Measurements from ENCODE around the gene BLVRB. TPM values are rescaled to one million over a fixed set of nuclear protein-coding genes. Genes with fewer than 3 reads are reported as not detected.

BLVRB gene
- total RNA-seq, 1 donor from 2014 or later, result 3.1 TPM

DNA sequence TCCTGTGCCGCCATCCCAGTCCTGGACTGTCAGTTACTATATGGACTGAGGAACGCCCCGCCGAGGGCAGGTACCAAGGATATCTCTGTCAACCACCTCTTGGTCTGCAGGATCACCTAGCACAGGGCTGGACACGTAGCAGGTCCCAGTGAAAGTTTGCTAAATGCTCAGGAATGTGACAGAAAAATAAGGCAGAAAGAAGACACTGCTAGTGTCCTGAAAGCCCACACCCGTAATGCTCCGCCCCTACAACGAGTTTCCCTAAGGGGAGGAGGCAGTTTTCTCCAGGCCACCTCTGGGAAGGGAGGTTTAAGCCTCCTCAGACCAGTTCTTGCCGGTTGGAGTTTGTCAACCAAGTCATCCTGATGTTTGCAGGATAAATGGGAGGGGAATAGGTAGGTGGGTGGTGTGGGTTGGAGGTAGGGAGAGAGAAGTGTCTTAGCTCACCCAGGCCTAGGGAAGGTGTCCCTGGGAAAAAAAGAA is 19.7 kb downstream of the BLVRB start:
- TF ChIP-seq, protein P1, sequence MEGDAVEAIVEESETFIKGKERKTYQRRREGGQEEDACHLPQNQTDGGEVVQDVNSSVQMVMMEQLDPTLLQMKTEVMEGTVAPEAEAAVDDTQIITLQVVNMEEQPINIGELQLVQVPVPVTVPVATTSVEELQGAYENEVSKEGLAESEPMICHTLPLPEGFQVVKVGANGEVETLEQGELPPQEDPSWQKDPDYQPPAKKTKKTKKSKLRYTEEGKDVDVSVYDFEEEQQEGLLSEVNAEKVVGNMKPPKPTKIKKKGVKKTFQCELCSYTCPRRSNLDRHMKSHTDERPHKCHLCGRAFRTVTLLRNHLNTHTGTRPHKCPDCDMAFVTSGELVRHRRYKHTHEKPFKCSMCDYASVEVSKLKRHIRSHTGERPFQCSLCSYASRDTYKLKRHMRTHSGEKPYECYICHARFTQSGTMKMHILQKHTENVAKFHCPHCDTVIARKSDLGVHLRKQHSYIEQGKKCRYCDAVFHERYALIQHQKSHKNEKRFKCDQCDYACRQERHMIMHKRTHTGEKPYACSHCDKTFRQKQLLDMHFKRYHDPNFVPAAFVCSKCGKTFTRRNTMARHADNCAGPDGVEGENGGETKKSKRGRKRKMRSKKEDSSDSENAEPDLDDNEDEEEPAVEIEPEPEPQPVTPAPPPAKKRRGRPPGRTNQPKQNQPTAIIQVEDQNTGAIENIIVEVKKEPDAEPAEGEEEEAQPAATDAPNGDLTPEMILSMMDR (conservative IDR thresholded peaks at IDR 0.05), result no peak
- no peak for DNase-seq (ENCODE audit: low read depth, low spot score)
- no peaks in the 10 kb centered on the region for H3K9me3 Mint-ChIP-seq
- peaks cover 2% of the 10 kb centered on the region for H3K27me3 Mint-ChIP-seq (ENCODE audit: low read depth)
- H3K36me3 Mint-ChIP-seq (ENCODE audit: low read depth), result no peaks in the 10 kb centered on the region
- H3K27ac Mint-ChIP-seq (ENCODE audit: unreplicated experiment), result peak overlapping the region; percentile 71
- peaks cover 25% of the 10 kb centered on the region for H3K4me1 Mint-ChIP-seq
- peak overlapping the region; percentile 83 for H3K4me3 Mint-ChIP-seq

DNA sequence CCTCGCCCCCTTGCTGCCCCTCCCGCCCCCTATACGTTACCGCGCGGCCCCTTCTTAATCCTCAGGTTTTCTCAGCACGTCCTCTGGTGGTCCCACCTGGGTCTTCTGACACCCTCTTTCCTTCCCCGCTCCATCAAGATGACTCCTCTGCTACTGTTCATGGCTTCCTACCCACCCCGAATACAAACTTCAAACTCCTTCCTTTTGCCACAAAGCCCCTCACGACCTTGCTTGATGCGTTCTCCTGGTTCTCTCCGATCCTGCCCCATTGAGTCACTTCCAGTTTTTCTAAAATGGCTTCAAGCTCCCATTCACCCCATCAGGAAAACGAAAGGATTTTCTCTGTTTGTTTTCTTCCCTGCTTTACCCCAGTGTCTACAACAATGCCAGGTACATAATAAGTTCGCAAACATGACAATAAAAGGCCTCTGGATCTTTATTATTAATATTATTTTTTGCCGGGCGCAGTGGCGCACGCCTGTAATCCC is 20.7 kb downstream of the BLVRB start:
- no peak for DNase-seq (ENCODE audit: low read depth, low spot score)
- Mint-ChIP-seq H3K36me3 (ENCODE audit: low read depth) (no peaks in the 10 kb centered on the region), H3K27ac (ENCODE audit: unreplicated experiment) (peak overlapping the region; percentile 98), H3K4me3 (peak overlapping the region; percentile 97), H3K4me1 (peaks cover 26% of the 10 kb centered on the region), H3K9me3 (no peaks in the 10 kb centered on the region), H3K27me3 (ENCODE audit: low read depth) (peaks cover 2% of the 10 kb centered on the region)
- TF ChIP-seq, protein P1 (conservative IDR thresholded peaks at IDR 0.05), result peak; percentile 27

DNA sequence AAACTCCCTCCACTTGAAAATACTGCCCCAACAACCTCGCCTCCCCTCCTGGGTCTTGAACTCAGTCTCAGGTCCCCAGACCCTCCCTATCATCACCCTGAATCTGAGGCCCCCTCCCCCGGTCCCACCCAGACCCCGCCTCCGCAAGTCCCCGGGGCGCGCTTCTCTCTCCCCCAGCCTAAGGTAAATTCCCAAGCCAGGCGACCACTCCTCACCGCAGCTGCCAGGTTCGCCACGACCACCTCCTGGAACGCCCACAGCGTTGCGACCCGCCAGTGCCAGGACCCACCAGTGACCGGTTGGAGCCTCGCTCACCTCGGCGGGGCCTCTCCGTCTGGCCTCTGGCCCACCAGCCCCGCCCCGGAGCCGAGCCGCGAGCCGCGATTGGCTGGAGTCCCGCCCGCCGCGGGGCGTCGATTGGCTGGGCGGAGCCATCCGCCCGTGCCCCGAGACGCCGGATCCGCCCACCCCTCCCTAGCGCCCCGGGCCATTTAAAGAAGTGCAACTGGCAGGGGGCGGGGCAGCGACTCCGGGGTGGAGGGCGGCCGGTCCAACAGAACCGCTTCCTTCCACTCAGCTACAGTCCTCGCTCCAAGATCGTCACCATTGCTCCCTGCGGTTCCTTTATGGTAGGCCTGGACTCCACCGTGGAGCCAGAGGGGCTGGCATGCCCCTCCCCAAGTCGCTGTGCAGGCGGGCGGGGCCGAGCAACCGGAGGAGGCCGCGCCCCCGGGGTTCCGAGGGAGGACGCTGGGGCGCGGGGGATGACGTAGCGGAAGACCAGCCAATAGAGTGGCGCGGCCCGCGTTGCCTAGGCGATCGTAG is 21.3 kb downstream of the BLVRB start, which contains the start of gene SERTAD3:
Gene SERTAD3 (minus strand): TSS at position 336 of the 825 bp plus-strand sequence. CDS start 2,255 bp downstream, outside the sequence.
- H3K36me3 Mint-ChIP-seq (ENCODE audit: low read depth), result no peaks in the 10 kb centered on the region
- H3K4me3 Mint-ChIP-seq, result peak within 1 kb of the TSS; percentile 97
- TF ChIP-seq, protein P1 (conservative IDR thresholded peaks at IDR 0.05), result no peak
- peaks cover 2% of the 10 kb centered on the region for H3K27me3 Mint-ChIP-seq (ENCODE audit: low read depth)
- peak; percentile 96 for DNase-seq (ENCODE audit: low read depth, low spot score)
- H3K9me3 Mint-ChIP-seq, result no peaks in the 10 kb centered on the region
- H3K4me1 Mint-ChIP-seq, result peaks cover 26% of the 10 kb centered on the region
- H3K27ac Mint-ChIP-seq (ENCODE audit: unreplicated experiment), result peak within 1 kb of the TSS; percentile 98

DNA sequence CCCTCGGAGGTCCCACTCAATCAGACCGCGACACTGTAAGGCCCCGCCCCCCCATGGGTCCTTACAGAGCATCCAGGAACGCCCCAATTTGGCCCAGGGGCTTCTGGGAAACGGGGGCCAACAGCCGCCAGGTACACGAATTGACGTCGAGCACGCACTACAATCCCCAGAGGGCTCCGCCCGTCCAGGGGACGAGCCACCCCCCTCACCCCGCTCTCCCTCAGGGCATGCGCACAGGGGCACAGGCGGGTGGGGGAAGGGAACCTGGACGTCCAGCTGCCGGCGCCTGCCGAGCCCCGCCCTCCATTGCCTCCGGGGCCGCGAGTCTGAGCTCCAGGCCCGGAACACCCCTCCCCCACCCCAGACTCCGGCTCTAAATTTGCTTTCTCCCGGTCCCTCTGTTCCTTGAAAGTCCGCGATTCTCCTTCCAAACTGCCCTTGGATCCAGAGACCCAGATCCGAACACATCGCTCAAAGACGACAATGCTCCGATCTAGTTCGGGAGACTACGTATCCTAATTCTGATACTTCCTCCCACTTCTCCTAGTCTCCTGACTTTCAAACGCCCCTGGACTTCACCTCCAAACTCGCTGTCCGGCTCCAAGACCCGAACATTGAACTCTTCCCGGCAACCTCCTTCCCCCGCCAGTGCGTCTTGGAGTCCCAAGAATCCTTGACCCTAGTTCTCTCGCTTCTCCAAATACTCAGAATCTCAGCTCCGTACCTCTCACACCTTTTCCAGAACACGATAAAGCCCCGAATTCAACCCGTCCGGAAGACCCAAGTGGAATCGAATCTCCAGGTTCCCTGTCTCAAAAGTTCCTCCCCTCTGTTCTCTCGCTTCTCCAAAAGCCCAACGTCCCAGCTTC is 22.2 kb downstream of the BLVRB start:
- peaks cover 2% of the 10 kb centered on the region for H3K27me3 Mint-ChIP-seq (ENCODE audit: low read depth)
- H3K27ac Mint-ChIP-seq (ENCODE audit: unreplicated experiment), result peak overlapping the region; percentile 96
- H3K9me3 Mint-ChIP-seq, result no peaks in the 10 kb centered on the region
- peak; percentile 99 for DNase-seq (ENCODE audit: low read depth, low spot score)
- peaks cover 26% of the 10 kb centered on the region for H3K4me1 Mint-ChIP-seq
- no peaks in the 10 kb centered on the region for H3K36me3 Mint-ChIP-seq (ENCODE audit: low read depth)
- H3K4me3 Mint-ChIP-seq, result peak overlapping the region; percentile 97
- TF ChIP-seq, protein P1 (conservative IDR thresholded peaks at IDR 0.05), result no peak

All from neural crest cell (in vitro differentiated cells).